Stimulated activated naive B cell treated with anti-CD40 and anti-IgM and Interleukin-4, amounts not matched to agents 10 μg/mL and 1 μg/mL and 100 μg/mL, for 72 hours (primary cell): ENCODE results near the gene ERG.

Experiments
- ATAC-seq, 2 donors: fragments of 150-1000 bp; cut with Tn5 transposase; replicated peaks; 2 replicates each; pipeline ENCODE4 v1.10.0; 2021; ENCODE audit warnings: moderate library complexity in 1 of 2
- DNase-seq: peaks from one replicate; pipeline ENCODE4 v3.0.0; 2021
- H3K27ac Mint-ChIP-seq: one replicate; pipeline ENCODE4 v1.8.0; 2022; ENCODE audit warnings: mild to moderate bottlenecking, mixed read lengths
- H3K27me3 Mint-ChIP-seq, 2 donors: one replicate each; pipeline ENCODE4 v1.8.0; 2022; ENCODE audit warnings: mixed read lengths in 2 of 2
- H3K36me3 Mint-ChIP-seq, 2 donors: one replicate each; pipeline ENCODE4 v1.8.0; 2022; ENCODE audit warnings: mixed read lengths in 2 of 2, mild to moderate bottlenecking in 1 of 2
- H3K4me1 Mint-ChIP-seq, 2 donors: one replicate each; pipeline ENCODE4 v1.8.0; 2022; ENCODE audit warnings: mixed read lengths in 2 of 2, mild to moderate bottlenecking in 1 of 2
- H3K4me3 Mint-ChIP-seq, 2 donors: one replicate each; pipeline ENCODE4 v1.8.0; 2022; ENCODE audit warnings: mild to moderate bottlenecking in 2 of 2, mixed read lengths in 2 of 2, moderate library complexity in 1 of 2
- H3K9me3 Mint-ChIP-seq, 2 donors: one replicate each; pipeline ENCODE4 v1.8.0; 2022; ENCODE audit warnings: mixed read lengths in 2 of 2, mild to moderate bottlenecking in 1 of 2

ERG gene

GRCh38 chr21:38498057-38498833 is at the start of gene ERG:
ERG (minus strand) TSS chr21:38498477; CDS start chr21:38498380, 97 bp downstream.
- Mint-ChIP-seq H3K4me3 (no peak within 1 kb of the TSS), H3K9me3 (no peaks in the 10 kb centered on the region), H3K36me3 (no peaks in the 10 kb centered on the region), H3K27ac (no peak within 1 kb of the TSS), H3K27me3 (peaks cover 37 to 70% of the 10 kb centered on the region in 2 donors), H3K4me1 (peaks cover 4 to 25% of the 10 kb centered on the region in 2 donors)
- DNase-seq (no peak), ATAC-seq (no peak)

GRCh38 chr21:38544661-38545060 is 46.4 kb upstream of the ERG start:
- no peak overlapping the region for H3K4me3 Mint-ChIP-seq
- H3K9me3 Mint-ChIP-seq = peaks cover 0 to 2% of the 10 kb centered on the region in 2 donors
- ATAC-seq = no peak
- H3K36me3 Mint-ChIP-seq = no peaks in the 10 kb centered on the region
- H3K27me3 Mint-ChIP-seq = no peaks in the 10 kb centered on the region
- H3K4me1 Mint-ChIP-seq = no peaks in the 10 kb centered on the region
- DNase-seq = no peak
- no peak overlapping the region for H3K27ac Mint-ChIP-seq

GRCh38 chr21:38542263-38542662 is 44.0 kb upstream of the ERG start:
- H3K36me3 Mint-ChIP-seq = no peaks in the 10 kb centered on the region
- no peak for DNase-seq
- peaks cover 0 to 2% of the 10 kb centered on the region in 2 donors for H3K9me3 Mint-ChIP-seq
- no peaks in the 10 kb centered on the region for H3K27me3 Mint-ChIP-seq
- no peak overlapping the region for H3K4me3 Mint-ChIP-seq
- no peak for ATAC-seq
- no peaks in the 10 kb centered on the region for H3K4me1 Mint-ChIP-seq
- no peak overlapping the region for H3K27ac Mint-ChIP-seq

- Mint-ChIP-seq H3K9me3 (no peaks in the 10 kb centered on the region), H3K36me3 (no peaks in the 10 kb centered on the region), H3K4me1 (no peaks in the 10 kb centered on the region), H3K4me3 (no peak overlapping the region), H3K27ac (no peak overlapping the region), H3K27me3 (no peaks in the 10 kb centered on the region)
- DNase-seq (no peak), ATAC-seq (no peak)
Observed at GRCh38 chr21:38538353-38538752, 40.1 kb upstream of the ERG start.

GRCh38 chr21:38534591-38534990 is 36.3 kb upstream of the ERG start:
- Mint-ChIP-seq H3K4me1 (no peaks in the 10 kb centered on the region), H3K4me3 (no peak overlapping the region), H3K36me3 (no peaks in the 10 kb centered on the region), H3K27ac (no peak overlapping the region), H3K27me3 (no peaks in the 10 kb centered on the region), H3K9me3 (no peaks in the 10 kb centered on the region)
- DNase-seq (no peak), ATAC-seq (no peak)

- ATAC-seq (no peak), DNase-seq (no peak)
- Mint-ChIP-seq H3K4me1 (no peaks in the 10 kb centered on the region), H3K27me3 (no peaks in the 10 kb centered on the region), H3K9me3 (no peaks in the 10 kb centered on the region), H3K4me3 (no peak overlapping the region), H3K36me3 (no peaks in the 10 kb centered on the region), H3K27ac (no peak overlapping the region)
Observed at GRCh38 chr21:38533887-38534286, 35.6 kb upstream of the ERG start.

- no peak overlapping the region for H3K4me3 Mint-ChIP-seq
- no peaks in the 10 kb centered on the region for H3K4me1 Mint-ChIP-seq
- no peaks in the 10 kb centered on the region for H3K9me3 Mint-ChIP-seq
- ATAC-seq (no peak), DNase-seq (no peak)
- H3K27ac Mint-ChIP-seq = no peak overlapping the region
- H3K36me3 Mint-ChIP-seq = no peaks in the 10 kb centered on the region
- no peaks in the 10 kb centered on the region for H3K27me3 Mint-ChIP-seq
Observed at GRCh38 chr21:38531591-38531990, 33.3 kb upstream of the ERG start.

GRCh38 chr21:38531039-38531541 is 32.8 kb upstream of the ERG start:
- no peak overlapping the region for H3K4me3 Mint-ChIP-seq
- ATAC-seq (no peak), DNase-seq (no peak)
- H3K27me3 Mint-ChIP-seq = no peaks in the 10 kb centered on the region
- no peaks in the 10 kb centered on the region for H3K4me1 Mint-ChIP-seq
- no peak overlapping the region for H3K27ac Mint-ChIP-seq
- no peaks in the 10 kb centered on the region for H3K9me3 Mint-ChIP-seq
- no peaks in the 10 kb centered on the region for H3K36me3 Mint-ChIP-seq

GRCh38 chr21:38527737-38528136 is 29.5 kb upstream of the ERG start:
- DNase-seq (no peak), ATAC-seq (no peak)
- Mint-ChIP-seq H3K36me3 (no peaks in the 10 kb centered on the region), H3K27me3 (peaks cover 5 to 6% of the 10 kb centered on the region in 2 donors), H3K27ac (no peak overlapping the region), H3K4me1 (no peaks in the 10 kb centered on the region), H3K4me3 (no peak overlapping the region), H3K9me3 (no peaks in the 10 kb centered on the region)

GRCh38 chr21:38525454-38525853 is 27.2 kb upstream of the ERG start:
- no peaks in the 10 kb centered on the region for H3K36me3 Mint-ChIP-seq
- H3K4me1 Mint-ChIP-seq = no peaks in the 10 kb centered on the region
- H3K9me3 Mint-ChIP-seq = no peaks in the 10 kb centered on the region
- H3K27me3 Mint-ChIP-seq = peaks cover 5 to 6% of the 10 kb centered on the region in 2 donors
- no peak overlapping the region for H3K4me3 Mint-ChIP-seq
- DNase-seq (no peak), ATAC-seq (no peak)
- H3K27ac Mint-ChIP-seq = no peak overlapping the region

- no peaks in the 10 kb centered on the region for H3K4me1 Mint-ChIP-seq
- no peak overlapping the region for H3K4me3 Mint-ChIP-seq
- no peak for ATAC-seq
- H3K27me3 Mint-ChIP-seq = peaks cover 5 to 6% of the 10 kb centered on the region in 2 donors
- no peaks in the 10 kb centered on the region for H3K36me3 Mint-ChIP-seq
- no peak overlapping the region for H3K27ac Mint-ChIP-seq
- no peaks in the 10 kb centered on the region for H3K9me3 Mint-ChIP-seq
- no peak for DNase-seq
Observed at GRCh38 chr21:38524168-38525153, 26.2 kb upstream of the ERG start.

GRCh38 chr21:38520511-38520910 is 22.2 kb upstream of the ERG start:
- Mint-ChIP-seq H3K27ac (no peak overlapping the region), H3K27me3 (peaks cover 4 to 5% of the 10 kb centered on the region in 2 donors), H3K36me3 (no peaks in the 10 kb centered on the region), H3K9me3 (no peaks in the 10 kb centered on the region), H3K4me1 (no peaks in the 10 kb centered on the region), H3K4me3 (no peak overlapping the region)
- no peak for ATAC-seq
- DNase-seq = no peak

GRCh38 chr21:38511662-38512243 is 13.5 kb upstream of the ERG start:
- Mint-ChIP-seq H3K4me3 (no peak overlapping the region), H3K27me3 (peaks cover 10 to 13% of the 10 kb centered on the region in 2 donors), H3K27ac (no peak overlapping the region), H3K9me3 (no peaks in the 10 kb centered on the region), H3K4me1 (no peaks in the 10 kb centered on the region), H3K36me3 (no peaks in the 10 kb centered on the region)
- ATAC-seq = no peak
- DNase-seq = no peak

GRCh38 chr21:38511198-38511597 is 12.9 kb upstream of the ERG start:
- no peak for ATAC-seq
- Mint-ChIP-seq H3K36me3 (no peaks in the 10 kb centered on the region), H3K27me3 (peaks cover 14 to 18% of the 10 kb centered on the region in 2 donors), H3K27ac (no peak overlapping the region), H3K4me3 (no peak overlapping the region), H3K4me1 (peaks cover 0 to 2% of the 10 kb centered on the region in 2 donors), H3K9me3 (no peaks in the 10 kb centered on the region)
- DNase-seq = no peak
